Measurements from ENCODE around the gene ADRA1B. TPM values are rescaled to one million over a fixed set of nuclear protein-coding genes. Genes with fewer than 3 reads are reported as not detected.

Gene ADRA1B
- polyA plus RNA-seq, 3 donors, result not detected

- intact Hi-C loops (cut with micrococcal nuclease), result no loop called here
- Mint-ChIP-seq H3K4me3 (no peak overlapping the region), H3K27ac (no peak overlapping the region), H3K36me3 (no peaks in the 10 kb centered on the region), H3K9me3 (no peaks in the 10 kb centered on the region), H3K27me3 (ENCODE audit: low read depth in 3 of 3) (peaks cover 6 to 19% (median 7%) of the 10 kb centered on the region in 3 donors), H3K4me1 (peaks cover 15% of the 10 kb centered on the region)
- H3K4me1 ChIP-seq (ENCODE audit: control insufficient read depth in 1 of 2, insufficient read depth in 2 of 2, low read length in 2 of 2), result peaks cover 11 to 13% of the 10 kb centered on the region in 2 donors
- 60% methylated on average over 1 of the region's 3 CpGs for WGBS (ENCODE audit: insufficient coverage)
- H3K36me3 ChIP-seq (replicated peaks in 1 of 2; ENCODE audit: control insufficient read depth in 1 of 2, insufficient read depth in 2 of 2, low read length in 2 of 2), result no peaks in the 10 kb centered on the region
- no peak overlapping the region for H3K4me2 ChIP-seq (replicated peaks; ENCODE audit: extremely low read depth, low read length, poor library complexity, severe bottlenecking)
- no peaks in the 10 kb centered on the region for H3K79me2 ChIP-seq (ENCODE audit: insufficient read depth, low read length)
- no peak for TF ChIP-seq CTCF (IDR thresholded peaks at IDR 0.05)
- H3K9me3 ChIP-seq (replicated peaks in 1 of 2; ENCODE audit: control insufficient read depth in 1 of 2, insufficient read depth in 1 of 2, low read length in 2 of 2), result no peaks in the 10 kb centered on the region
- DNase-seq, result no peak
- no peak overlapping the region for H3K9ac ChIP-seq (ENCODE audit: insufficient read depth, low read length, poor library complexity, severe bottlenecking)
- H4K20me1 ChIP-seq (ENCODE audit: insufficient read depth, low read length), result no peaks in the 10 kb centered on the region
- no peak overlapping the region for H2AFZ ChIP-seq (ENCODE audit: insufficient read depth, low read depth, low read length, poor library complexity, severe bottlenecking)
- H3K4me3 ChIP-seq (replicated peaks in 1 of 3; ENCODE audit: low read depth in 2 of 3, low read length in 3 of 3), result no peak overlapping the region
- H3K27ac ChIP-seq (ENCODE audit: low read depth in 1 of 2, low read length in 2 of 2), result no peak overlapping the region
- peaks cover 0 to 6% of the 10 kb centered on the region in 2 donors for H3K27me3 ChIP-seq (ENCODE audit: control insufficient read depth in 2 of 2, insufficient read depth in 2 of 2, low read length in 2 of 2)
Measured at GRCh38 chr5:159906943-159907342, 9.3 kb upstream of the ADRA1B start.

- H3K9me3 ChIP-seq (replicated peaks in 1 of 2; ENCODE audit: control insufficient read depth in 1 of 2, insufficient read depth in 1 of 2, low read length in 2 of 2), result no peaks in the 10 kb centered on the region
- no peaks in the 10 kb centered on the region for H3K79me2 ChIP-seq (ENCODE audit: insufficient read depth, low read length)
- H3K9ac ChIP-seq (ENCODE audit: insufficient read depth, low read length, poor library complexity, severe bottlenecking), result no peak overlapping the region
- no peaks in the 10 kb centered on the region for H3K36me3 Mint-ChIP-seq
- no peak overlapping the region for H3K4me3 ChIP-seq (replicated peaks in 1 of 3; ENCODE audit: low read depth in 2 of 3, low read length in 3 of 3)
- H3K4me3 Mint-ChIP-seq, result no peak overlapping the region
- H3K27me3 Mint-ChIP-seq (ENCODE audit: low read depth in 3 of 3), result peaks cover 6 to 19% (median 7%) of the 10 kb centered on the region in 3 donors
- H3K27ac ChIP-seq (ENCODE audit: low read depth in 1 of 2, low read length in 2 of 2), result no peak overlapping the region
- no peaks in the 10 kb centered on the region for H4K20me1 ChIP-seq (ENCODE audit: insufficient read depth, low read length)
- no peak for TF ChIP-seq CTCF (IDR thresholded peaks at IDR 0.05)
- H2AFZ ChIP-seq (ENCODE audit: insufficient read depth, low read depth, low read length, poor library complexity, severe bottlenecking), result no peak overlapping the region
- peaks cover 1 to 3% of the 10 kb centered on the region in 2 donors for H3K4me1 ChIP-seq (ENCODE audit: control insufficient read depth in 1 of 2, insufficient read depth in 2 of 2, low read length in 2 of 2)
- H3K27ac Mint-ChIP-seq, result peak overlapping the region in 1 of 7 donors; percentile 7
- peak in 1 of 3 donors; percentile 8 for DNase-seq
- no CpG with 5 or more reads among the region's 7 CpGs for WGBS (ENCODE audit: insufficient coverage)
- H3K9me3 Mint-ChIP-seq, result no peaks in the 10 kb centered on the region
- H3K4me2 ChIP-seq (replicated peaks; ENCODE audit: extremely low read depth, low read length, poor library complexity, severe bottlenecking), result no peak overlapping the region
- peaks cover 5% of the 10 kb centered on the region for H3K4me1 Mint-ChIP-seq
- H3K36me3 ChIP-seq (replicated peaks in 1 of 2; ENCODE audit: control insufficient read depth in 1 of 2, insufficient read depth in 2 of 2, low read length in 2 of 2), result no peaks in the 10 kb centered on the region
- H3K27me3 ChIP-seq (ENCODE audit: control insufficient read depth in 2 of 2, insufficient read depth in 2 of 2, low read length in 2 of 2), result peaks cover 2 to 6% of the 10 kb centered on the region in 2 donors
- intact Hi-C loops (cut with micrococcal nuclease), result no loop called here
Measured at GRCh38 chr5:159907689-159908590, 8.3 kb upstream of the ADRA1B start.
